Choroid plexus epithelial cell (primary cell): ENCODE results near the gene MTG2.

Experiments used
- DNase-seq: peaks from one replicate; pipeline ENCODE4 v3.0.0-alpha.2; 2010; ENCODE audit warnings: low read depth
- H3K4me3 ChIP-seq: 2 replicates; pipeline ENCODE4 v1.5.1; 2011; ENCODE audit warnings: low read depth, mild to moderate bottlenecking, control low read depth, low read length, moderate library complexity
- TF ChIP-seq, protein P1 (sequence below): conservative IDR thresholded peaks from 2 replicates; pipeline ENCODE4 v1.5.1; 2011; ENCODE audit warnings: low read depth, mild to moderate bottlenecking, control low read depth, inconsistent platforms, low read length, moderate library complexity

The MTG2 gene

DNA sequence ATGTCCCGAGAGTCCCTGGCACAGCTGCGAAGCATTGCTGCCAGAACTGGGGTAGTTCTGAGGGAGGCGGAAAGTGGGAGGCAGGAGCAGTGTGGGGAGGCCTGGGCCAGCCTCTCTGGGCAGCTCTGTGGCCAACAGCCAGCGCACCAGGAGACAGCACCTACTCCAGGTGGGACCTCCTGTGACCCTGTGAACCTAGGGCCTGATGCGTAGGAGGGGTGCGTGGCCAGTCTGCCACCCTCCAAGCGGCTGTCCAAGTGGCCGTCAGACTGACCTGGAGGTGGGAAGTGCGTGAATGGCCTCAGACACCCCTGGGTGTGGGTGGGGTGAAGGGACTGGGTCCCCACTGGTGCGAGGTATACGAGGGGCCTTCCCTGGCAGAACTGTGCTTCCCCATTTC, 23.8 kb upstream of the MTG2 start:
- TF ChIP-seq, protein P1, sequence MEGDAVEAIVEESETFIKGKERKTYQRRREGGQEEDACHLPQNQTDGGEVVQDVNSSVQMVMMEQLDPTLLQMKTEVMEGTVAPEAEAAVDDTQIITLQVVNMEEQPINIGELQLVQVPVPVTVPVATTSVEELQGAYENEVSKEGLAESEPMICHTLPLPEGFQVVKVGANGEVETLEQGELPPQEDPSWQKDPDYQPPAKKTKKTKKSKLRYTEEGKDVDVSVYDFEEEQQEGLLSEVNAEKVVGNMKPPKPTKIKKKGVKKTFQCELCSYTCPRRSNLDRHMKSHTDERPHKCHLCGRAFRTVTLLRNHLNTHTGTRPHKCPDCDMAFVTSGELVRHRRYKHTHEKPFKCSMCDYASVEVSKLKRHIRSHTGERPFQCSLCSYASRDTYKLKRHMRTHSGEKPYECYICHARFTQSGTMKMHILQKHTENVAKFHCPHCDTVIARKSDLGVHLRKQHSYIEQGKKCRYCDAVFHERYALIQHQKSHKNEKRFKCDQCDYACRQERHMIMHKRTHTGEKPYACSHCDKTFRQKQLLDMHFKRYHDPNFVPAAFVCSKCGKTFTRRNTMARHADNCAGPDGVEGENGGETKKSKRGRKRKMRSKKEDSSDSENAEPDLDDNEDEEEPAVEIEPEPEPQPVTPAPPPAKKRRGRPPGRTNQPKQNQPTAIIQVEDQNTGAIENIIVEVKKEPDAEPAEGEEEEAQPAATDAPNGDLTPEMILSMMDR, result no peak
- no peak overlapping the region for H3K4me3 ChIP-seq
- DNase-seq, result no peak

DNA sequence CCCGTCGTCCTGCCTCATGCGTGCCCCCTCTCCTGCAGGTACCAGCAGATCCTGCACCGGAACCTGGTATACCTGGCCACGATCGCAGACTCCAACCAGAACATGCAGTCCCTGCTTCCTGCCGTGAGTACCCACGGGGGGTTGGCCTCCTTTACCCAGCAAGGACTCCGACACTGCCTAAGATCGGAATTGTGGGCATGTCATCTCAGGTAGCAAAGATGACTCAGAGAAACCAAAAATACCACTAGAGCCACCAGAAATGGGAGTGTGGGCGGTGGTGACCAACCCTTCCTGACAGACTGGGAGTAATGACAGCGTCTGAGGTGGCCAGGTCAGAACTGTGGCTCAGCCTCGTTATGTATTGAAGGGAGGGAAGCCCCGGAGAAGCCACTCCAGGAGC, 23.0 kb upstream of the MTG2 start:
- TF ChIP-seq, protein P1, result no peak
- no peak overlapping the region for H3K4me3 ChIP-seq
- no peak for DNase-seq

DNA sequence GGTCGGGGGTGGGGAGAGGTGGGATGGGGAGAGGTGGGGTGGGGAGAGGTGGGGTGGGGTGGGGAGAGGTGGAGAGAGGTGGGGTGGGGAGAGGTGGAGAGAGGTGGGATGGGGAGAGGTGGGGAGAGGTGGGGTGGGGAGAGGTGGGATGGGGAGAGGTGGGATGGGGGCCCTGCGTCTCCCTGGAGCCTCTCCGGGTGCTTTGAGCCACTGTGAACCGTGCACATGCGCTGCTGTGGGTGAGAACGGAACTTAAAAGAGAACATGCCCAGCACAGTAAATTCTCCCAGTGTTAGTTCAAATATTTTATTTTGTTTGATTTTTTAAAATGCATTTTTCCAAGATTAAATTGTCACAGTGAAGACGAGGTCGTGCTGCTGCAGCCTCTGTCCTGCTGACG, 22.6 kb upstream of the MTG2 start:
- no peak overlapping the region for H3K4me3 ChIP-seq
- DNase-seq, result no peak
- TF ChIP-seq, protein P1, result no peak

DNA sequence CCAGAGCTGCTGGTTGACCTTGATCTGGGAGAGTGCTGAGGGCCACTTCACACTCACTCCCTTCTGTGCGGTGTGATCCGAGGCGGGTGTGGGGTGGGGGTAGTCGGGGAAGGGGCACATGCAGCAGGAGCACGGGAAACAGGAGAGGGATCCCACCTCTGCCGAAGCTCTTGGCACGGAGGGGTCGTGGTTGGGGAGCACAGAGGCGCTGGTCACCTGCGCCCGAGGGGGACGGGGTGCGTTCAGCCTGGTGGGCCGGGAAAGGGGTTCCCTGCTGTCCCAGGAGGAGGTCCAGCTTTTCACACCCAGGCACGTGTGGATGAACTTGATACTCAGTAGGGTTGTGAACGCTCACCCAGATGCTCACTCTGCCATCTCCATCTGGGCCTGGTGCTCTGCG, 22.0 kb upstream of the MTG2 start:
- DNase-seq, result no peak
- no peak overlapping the region for H3K4me3 ChIP-seq
- TF ChIP-seq, protein P1, result no peak

DNA sequence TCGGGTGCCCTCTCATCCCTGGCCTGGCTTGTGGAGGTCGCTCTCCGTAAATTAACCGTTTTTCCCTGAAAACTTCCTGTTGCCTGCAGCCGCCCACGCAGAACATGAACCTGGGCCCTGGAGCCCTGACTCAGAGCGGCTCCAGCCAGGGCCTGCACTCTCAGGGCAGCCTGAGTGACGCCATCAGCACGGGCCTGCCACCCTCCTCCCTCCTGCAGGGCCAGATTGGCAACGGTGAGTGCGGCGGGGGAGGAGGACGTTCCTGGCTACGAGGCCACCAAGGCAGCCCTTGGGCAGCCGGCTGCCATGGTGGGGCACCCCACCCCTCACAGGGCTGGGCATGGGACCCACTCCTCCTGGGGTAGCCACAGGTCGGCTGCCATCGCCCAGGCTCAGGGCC, 21.5 kb upstream of the MTG2 start:
- TF ChIP-seq, protein P1, result no peak
- no peak overlapping the region for H3K4me3 ChIP-seq
- peak; percentile 68 for DNase-seq

DNA sequence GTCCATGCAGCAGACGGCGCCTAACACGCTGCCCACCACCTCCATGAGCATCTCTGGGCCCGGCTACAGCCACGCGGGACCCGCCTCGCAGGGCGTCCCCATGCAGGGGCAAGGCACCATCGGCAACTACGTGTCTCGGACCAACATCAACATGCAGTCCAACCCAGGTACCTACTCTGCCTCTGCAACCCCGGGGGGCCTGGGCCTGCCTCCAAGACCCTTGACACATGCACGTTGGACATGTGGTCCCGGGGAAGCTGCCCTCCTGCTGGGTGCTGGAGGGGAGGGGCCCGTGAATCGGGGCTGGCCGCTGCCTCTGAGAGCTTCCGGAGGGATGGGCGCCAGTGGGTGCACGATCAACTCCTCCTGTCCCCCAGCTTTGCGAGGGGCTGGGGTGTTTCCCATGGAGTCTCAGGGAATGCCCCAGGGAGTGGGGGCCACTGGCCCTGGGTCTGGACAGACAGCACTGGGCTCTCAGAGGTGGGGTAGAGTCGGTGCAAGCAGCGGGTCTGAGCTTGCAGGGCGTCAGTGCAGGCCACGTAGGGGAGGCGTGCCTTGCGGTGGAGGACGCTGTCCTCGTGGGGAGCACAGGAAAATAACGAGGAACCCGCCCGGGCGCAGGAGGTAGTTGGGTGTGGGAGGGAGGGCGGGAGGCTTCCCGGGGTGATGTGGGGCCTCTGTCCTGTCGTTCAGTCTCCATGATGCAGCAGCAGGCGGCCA, 19.9 kb upstream of the MTG2 start:
- TF ChIP-seq, protein P1, result no peak
- no peak for DNase-seq
- no peak overlapping the region for H3K4me3 ChIP-seq

DNA sequence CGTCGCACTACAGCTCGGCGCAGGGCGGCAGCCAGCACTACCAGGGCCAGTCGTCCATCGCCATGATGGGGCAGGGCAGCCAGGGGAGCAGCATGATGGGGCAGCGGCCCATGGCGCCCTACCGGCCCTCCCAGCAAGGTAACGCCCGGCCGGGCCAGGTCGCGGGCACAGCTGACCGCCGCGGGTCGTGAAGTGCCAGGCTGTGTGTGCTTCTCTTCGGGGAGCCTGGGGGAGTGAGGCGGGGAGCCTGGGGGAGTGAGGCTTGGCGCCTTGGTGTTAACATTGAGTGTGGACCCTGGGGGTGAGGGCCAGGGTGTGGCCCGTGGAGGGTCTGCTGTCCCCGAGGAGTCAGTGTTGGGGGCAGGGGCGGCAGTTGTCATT, 19.4 kb upstream of the MTG2 start:
- no peak overlapping the region for H3K4me3 ChIP-seq
- TF ChIP-seq, protein P1, result no peak
- DNase-seq, result no peak
